ENCODE measurements around the gene DNAJC25. TPM values are rescaled to one million over a fixed set of nuclear protein-coding genes. Genes with fewer than 3 reads are reported as not detected.

DNAJC25 gene
- total and polyA plus RNA-seq, 2 of the 13 experiments (the other 11 are each of a cell fraction or from before 2014, with no cell fraction given): 5.7 to 10.2 TPM

- TF ChIP-seq ZNF574 (CRISPR knock-in tag; IDR thresholded peaks at IDR 0.05): peak; percentile 94
- TF ChIP-seq, protein P1, sequence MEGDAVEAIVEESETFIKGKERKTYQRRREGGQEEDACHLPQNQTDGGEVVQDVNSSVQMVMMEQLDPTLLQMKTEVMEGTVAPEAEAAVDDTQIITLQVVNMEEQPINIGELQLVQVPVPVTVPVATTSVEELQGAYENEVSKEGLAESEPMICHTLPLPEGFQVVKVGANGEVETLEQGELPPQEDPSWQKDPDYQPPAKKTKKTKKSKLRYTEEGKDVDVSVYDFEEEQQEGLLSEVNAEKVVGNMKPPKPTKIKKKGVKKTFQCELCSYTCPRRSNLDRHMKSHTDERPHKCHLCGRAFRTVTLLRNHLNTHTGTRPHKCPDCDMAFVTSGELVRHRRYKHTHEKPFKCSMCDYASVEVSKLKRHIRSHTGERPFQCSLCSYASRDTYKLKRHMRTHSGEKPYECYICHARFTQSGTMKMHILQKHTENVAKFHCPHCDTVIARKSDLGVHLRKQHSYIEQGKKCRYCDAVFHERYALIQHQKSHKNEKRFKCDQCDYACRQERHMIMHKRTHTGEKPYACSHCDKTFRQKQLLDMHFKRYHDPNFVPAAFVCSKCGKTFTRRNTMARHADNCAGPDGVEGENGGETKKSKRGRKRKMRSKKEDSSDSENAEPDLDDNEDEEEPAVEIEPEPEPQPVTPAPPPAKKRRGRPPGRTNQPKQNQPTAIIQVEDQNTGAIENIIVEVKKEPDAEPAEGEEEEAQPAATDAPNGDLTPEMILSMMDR (CRISPR knock-in tag; IDR thresholded peaks at IDR 0.05): peak; percentile 38; the same call in 1 of the 2 replicates
- TF ChIP-seq, protein P2, sequence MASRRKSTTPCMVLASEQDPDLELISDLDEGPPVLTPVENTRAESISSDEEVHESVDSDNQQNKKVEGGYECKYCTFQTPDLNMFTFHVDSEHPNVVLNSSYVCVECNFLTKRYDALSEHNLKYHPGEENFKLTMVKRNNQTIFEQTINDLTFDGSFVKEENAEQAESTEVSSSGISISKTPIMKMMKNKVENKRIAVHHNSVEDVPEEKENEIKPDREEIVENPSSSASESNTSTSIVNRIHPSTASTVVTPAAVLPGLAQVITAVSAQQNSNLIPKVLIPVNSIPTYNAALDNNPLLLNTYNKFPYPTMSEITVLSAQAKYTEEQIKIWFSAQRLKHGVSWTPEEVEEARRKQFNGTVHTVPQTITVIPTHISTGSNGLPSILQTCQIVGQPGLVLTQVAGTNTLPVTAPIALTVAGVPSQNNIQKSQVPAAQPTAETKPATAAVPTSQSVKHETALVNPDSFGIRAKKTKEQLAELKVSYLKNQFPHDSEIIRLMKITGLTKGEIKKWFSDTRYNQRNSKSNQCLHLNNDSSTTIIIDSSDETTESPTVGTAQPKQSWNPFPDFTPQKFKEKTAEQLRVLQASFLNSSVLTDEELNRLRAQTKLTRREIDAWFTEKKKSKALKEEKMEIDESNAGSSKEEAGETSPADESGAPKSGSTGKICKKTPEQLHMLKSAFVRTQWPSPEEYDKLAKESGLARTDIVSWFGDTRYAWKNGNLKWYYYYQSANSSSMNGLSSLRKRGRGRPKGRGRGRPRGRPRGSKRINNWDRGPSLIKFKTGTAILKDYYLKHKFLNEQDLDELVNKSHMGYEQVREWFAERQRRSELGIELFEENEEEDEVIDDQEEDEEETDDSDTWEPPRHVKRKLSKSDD (CRISPR knock-in tag; IDR thresholded peaks at IDR 0.05; ENCODE audit: low read depth): 0 out of 2 replicates have a peak, but pooled peaks have one; percentile 41
- TF ChIP-seq MLLT10 (CRISPR knock-in tag; IDR thresholded peaks at IDR 0.05): no peak
- TF ChIP-seq ZNF644 (CRISPR knock-in tag; IDR thresholded peaks at IDR 0.05; ENCODE audit: low read depth): 0 out of 2 replicates have a peak, but pooled peaks have one; percentile 36
- TF ChIP-seq GFI1 (CRISPR knock-in tag; IDR thresholded peaks at IDR 0.05; ENCODE audit: borderline replicate concordance): no peak
- TF ChIP-seq, protein P3, sequence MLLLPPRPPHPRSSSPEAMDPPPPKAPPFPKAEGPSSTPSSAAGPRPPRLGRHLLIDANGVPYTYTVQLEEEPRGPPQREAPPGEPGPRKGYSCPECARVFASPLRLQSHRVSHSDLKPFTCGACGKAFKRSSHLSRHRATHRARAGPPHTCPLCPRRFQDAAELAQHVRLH (CRISPR knock-in tag; IDR thresholded peaks at IDR 0.05; ENCODE audit: borderline replicate concordance, low read depth): peak; percentile 61; the same call in 1 of the 2 replicates
- TF ChIP-seq ZNF407 (CRISPR knock-in tag; IDR thresholded peaks at IDR 0.05; ENCODE audit: not compliant biosample characterization): no peak
- TF ChIP-seq TEAD2 (CRISPR knock-in tag; IDR thresholded peaks at IDR 0.05): no peak
- no peak for TF ChIP-seq MYC (CRISPR knock-in tag; IDR thresholded peaks at IDR 0.05; ENCODE audit: borderline replicate concordance)
- TF ChIP-seq RCOR2 (CRISPR knock-in tag; IDR thresholded peaks at IDR 0.05): no peak
- TF ChIP-seq HINFP (CRISPR knock-in tag; IDR thresholded peaks at IDR 0.05; ENCODE audit: low read depth): peak; percentile 74; the same call in 1 of the 2 replicates
These were observed 245 bp upstream of the DNAJC25 start (continued) for GRCh38 chr9:111630964-111631213.

All from HepG2 (cell line).